Dedifferentiated amniotic fluid mesenchymal stem cell (primary cell): ENCODE results near the gene OSBPL2.

Experiments
- DNase-seq: peaks from one replicate; pipeline ENCODE4 v3.0.0-alpha.2; 2016; ENCODE audit errors: extremely low spot score

The OSBPL2 gene

DNA sequence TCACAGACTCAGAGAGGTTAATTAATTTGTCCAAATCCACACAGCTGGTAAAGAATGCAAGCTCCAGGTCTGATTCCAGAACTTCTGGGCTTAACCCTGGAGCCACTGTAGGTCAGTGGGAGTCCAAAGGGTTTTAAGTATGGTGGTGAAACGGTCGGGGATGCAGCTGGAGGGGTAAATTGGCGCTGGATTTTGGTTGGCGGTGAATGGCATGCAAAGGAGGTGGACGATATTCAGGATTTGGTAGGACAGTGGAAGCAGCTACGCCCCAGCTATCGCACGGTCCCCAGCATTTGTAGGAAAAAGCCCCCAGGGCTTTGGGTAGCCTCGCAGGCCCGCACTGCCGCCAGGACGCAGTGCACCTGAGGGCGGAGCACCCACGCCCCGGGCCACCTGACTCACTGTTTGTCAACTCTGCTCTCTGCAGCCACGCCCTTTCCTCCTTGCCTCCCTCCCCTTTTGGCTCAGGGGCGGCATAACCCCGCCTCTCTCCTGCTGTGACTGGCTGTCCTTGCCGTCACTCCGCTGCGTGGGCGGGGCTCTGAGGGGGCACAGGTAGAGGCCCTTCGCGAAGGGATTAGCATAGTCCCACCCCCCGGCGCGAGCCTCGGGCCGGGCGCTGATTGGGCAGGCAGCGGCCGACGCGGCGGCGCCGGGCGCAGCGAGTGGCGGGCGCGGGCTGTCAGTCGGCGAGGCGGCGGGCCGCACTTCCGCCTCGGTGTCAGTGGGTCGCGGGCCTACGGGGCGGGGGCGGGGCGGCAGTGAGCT lies at the start of gene OSBPL2:
Gene OSBPL2, plus strand, starts transcription at position 721 of the 768 bp plus-strand sequence. CDS start 17,664 bp downstream, outside the sequence.
- peak; percentile 95 for DNase-seq

DNA sequence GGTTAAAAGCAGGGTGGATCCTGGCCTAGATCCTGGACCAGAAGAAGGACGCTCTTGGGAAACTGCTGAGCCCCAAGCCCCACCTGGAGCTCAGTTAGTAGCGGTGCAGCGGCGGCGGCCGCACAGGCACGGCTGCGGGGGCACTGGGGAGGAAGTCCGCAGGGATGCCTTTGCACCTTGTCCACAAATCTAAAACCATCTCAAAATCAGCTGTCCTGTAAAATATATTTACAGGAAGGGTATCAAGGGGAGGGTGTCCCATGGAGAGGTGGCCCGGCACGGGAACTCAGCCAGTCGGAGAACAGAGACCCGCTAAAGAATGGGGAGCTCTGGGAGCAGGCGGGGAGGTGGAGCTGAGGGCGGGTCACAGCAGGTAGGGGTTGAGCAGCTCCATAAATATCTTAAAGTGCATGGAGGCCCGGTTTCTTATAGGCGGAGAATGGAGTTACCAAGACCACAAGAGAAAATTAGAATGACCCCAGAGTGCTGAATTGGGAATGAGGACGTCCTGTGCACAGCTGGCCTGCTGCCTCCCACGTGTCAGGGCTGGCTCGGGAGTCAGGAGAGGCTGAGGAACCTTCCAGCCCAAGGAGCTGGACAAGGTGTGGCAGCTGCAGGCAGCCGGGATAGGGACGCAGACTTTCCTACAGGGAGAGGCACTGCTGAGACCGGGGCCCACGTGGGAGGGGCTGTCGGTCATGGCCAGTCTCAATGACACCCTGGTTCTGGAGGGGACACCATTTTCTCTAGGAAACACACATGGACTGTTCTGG lies 47.5 kb upstream of the OSBPL2 start:
- no peak for DNase-seq

DNA sequence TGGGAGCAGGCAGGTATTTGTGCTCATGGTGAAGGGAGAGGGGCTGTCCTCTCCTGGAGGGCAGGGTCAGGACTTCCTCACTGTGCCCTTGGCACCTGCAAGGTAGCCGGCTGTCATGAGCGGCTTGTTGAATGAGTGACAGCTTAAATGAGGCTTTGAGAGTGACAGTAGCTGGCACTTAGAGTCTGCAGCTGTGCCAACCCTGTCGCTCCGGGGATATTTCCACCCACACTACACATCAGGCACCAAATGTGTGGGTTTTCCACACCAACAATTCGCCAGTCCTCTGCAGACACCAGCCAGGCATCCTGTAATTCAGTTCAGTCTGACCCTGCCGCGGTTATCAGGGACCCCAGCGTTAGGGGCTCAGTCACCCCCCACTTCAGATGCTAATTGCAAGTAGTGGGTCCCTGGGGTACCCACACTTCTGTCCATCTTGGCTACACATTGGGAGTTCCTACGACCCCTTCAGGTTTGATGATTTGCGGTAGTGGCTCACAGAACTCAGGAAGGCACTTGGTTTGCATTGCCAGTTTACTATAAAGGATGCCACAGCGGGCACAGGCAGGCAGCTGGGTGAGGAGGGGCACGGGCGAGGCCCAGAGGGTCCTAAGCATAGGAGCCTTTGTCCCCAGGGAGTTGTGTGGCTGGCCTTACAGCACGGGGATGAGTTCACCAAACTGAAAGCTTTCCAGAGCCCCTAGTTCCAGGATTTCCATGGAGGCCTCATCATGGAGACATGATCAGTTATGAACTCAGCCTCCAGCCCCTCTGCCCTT lies 46.4 kb upstream of the OSBPL2 start:
- DNase-seq = no peak

DNA sequence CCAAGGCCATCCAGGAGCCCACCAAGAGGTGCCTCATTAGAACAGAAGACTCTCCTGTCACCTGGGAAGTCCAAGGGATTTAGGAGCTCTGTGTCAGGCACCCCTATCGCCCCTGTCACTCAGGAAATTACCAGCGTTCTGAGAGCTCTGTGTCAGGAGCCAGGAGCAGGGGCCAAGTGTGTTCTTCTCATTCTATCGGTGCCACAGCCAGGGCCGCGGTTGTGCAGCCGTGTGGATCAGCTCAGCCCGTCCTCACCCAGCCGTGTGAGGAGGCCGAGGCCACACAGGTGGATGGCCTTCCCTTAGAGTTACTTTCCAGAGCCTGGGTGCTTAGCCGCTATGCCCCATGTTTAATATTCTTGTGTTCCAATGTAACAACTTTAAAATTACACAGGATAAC lies 45.7 kb upstream of the OSBPL2 start:
- DNase-seq = no peak

DNA sequence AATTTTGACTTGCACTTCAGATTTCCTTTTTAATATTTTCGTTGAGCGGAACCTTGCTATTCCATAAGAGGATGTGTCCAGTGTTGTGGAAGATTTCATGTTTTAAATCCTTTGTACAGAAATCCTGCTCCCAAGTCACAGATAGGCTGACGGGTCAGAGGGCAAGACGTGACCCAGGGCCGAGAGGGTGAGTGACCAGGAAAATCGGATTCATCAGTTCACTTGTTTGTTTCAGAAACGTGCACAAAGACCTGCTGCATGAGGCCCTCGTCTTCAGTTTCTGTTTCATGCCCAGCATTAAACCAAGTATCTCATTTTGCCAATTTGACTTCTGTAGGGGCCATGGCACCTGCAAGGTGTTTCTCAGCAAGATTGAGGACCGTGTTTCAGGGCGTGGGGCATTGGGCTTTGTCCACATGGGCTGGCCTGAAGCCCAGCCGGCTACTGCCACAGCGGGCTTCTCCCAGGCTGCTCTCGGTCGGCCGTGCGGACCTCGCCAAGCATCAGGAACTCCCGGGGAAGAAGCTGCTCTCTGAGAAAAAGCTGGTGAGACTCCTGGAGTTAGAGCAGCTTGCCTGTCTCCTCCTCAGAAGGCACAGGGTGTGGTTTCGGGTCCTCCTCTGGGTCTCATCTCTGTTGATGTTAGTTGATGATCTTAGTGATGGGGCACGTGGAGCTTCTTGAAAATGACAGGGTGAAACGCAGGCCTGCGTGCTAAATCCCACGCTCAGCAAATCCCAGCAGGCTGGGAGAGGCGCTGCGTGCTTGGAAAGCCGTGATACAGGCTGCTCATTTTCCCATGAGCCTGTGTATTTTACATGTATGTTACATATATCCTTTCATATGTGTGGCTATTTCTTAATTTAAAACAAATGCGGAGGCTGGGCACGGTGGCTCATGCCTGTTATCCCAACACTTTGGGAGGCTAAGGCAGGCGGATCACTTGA lies 45.0 kb upstream of the OSBPL2 start:
- DNase-seq = no peak

DNA sequence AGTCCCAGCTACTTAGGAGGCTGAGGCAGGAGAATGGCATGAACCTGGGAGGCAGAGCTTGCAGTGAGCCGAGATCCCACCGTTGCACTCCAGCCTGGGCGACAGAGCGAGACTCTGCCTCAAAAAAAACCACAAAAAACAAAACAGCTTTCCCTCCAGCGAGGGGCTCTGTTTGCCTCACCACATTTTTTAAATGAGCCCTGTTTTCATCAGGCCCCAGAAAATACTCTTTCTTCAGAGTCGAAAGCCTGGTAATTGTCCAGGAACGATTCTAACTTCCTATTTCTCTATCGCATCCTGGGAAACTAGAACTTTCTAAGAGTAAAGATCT lies 43.3 kb upstream of the OSBPL2 start:
- no peak for DNase-seq

DNA sequence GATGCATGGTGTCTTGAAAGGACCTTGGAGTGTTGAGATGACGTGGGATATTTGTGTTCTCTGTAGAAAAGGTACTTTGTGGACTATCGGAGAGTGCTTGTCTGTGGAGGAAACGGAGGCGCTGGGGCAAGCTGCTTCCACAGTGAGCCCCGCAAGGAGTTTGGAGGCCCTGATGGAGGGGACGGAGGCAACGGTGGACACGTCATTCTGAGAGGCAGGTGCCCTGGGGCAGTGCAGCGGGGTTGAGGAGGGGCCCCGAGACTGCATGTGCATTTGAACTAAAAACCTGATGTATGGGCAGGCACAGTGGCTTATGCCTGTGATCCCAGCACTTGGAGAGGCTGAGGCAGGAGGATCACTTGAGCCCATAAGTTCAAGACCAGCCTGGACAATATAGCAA lies 42.6 kb upstream of the OSBPL2 start:
- DNase-seq = no peak

DNA sequence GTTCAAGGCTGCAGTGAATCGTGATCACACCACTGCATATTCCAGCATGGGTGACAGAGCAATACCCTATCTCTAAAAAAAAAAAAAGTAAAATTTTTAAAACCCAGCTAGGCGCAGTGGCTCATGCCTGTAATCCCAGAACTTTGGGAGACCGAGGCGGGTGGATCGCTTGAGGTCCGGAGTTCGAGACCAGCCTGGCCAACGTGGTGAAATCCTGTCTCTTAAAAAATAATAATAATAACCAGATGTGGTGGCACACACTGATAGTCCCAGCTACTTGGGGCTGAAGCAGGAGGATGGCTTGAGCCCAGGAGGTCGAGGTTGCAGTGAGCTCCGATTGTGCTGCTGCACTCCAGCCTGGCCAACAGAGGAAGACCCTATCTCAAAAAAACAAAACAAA lies 42.0 kb upstream of the OSBPL2 start:
- no peak for DNase-seq

DNA sequence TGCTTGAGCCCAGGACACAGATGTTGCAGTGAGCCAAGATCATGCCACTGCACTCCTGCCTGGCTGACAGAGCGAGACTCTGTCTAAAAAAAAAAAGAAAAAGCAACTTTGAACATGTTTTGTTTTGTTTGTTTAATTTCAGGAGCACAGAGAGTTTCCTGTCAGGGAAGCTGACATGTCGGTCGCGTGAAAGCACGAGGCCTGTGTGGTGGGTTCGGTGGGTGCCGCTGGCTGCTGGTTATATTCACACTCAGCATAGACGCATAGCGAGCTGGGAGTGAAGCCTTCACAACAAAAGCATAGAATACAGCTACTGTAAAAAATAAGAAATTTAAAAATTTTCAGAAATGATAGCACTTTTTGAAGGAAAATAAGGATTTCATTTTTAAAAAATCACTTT lies 41.0 kb upstream of the OSBPL2 start:
- no peak for DNase-seq

DNA sequence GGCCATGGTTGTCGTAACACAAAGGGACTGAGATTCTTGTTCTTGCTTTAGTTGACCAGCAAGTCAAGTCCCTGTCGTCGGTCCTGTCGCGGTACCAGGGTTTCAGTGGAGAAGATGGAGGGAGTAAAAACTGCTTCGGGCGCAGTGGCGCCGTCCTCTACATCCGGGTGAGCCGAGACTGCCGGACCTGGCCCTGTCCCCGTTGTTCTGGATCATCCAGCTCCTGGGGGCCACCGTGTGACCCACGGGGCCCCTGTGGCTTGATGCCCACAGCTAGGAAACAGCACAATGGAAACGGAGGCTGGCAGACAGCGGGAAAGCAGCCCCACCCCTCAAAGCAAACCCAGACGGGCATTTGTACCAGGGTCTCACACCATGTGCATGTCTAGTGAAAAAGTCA lies 40.5 kb upstream of the OSBPL2 start:
- no peak for DNase-seq

DNA sequence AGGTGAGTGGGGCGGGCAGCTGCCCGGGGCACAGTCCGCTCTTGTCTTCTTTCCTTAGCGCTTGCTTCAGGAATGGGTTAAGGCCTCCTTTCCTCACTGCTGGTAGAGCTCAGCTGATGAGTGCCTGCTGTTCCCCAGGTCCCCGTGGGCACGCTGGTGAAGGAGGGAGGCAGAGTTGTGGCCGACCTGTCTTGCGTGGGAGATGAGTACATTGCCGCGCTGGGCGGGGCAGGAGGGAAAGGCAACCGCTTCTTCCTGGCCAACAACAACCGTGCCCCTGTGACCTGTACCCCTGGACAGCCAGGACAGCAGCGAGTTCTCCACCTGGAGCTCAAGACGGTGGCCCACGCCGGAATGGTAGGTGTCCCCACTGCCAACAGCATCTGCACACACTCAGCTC lies 39.8 kb upstream of the OSBPL2 start:
- no peak for DNase-seq

DNA sequence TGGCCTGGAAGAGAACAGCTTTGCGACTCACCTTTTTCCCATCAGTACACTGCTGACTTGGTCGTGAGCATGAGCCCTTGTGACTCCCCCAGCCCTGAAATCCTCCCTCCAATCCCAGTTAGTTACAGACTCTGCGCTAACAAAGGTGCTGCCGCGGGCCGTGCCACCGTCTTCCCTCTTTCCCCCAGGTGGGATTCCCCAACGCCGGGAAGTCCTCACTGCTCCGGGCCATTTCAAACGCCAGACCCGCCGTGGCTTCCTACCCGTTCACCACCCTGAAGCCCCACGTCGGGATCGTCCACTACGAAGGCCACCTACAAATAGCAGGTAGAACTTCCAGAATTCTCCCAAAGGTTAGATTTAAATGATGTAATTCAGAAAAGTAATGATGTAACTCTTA lies 39.4 kb upstream of the OSBPL2 start:
- no peak for DNase-seq

DNA sequence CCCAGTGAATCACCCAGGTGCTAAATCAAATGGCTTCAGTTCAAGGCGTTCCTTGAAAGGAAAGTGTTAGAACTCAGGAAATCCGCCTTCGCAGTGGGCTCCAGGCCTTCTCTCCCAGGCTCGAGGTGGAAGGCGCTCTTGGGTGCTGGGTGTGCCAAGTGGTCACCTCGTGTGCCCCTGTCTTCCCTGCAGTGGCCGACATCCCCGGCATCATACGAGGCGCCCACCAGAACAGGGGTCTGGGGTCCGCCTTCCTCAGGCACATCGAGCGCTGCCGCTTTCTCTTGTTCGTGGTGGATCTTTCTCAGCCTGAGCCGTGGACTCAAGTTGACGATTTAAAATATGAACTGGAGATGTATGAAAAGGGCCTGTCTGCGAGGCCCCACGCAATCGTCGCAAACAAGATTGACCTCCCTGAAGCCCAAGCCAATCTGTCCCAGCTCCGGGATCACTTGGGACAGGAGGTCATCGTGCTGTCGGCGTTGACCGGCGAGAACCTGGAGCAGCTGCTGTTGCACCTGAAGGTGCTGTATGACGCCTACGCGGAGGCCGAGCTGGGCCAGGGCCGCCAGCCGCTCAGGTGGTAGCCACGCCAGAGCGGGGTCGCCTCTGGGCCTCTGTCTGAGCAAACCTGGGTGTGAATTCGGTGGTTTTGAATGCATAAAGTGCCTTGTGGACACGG lies 37.7 kb upstream of the OSBPL2 start:
- DNase-seq = no peak

DNA sequence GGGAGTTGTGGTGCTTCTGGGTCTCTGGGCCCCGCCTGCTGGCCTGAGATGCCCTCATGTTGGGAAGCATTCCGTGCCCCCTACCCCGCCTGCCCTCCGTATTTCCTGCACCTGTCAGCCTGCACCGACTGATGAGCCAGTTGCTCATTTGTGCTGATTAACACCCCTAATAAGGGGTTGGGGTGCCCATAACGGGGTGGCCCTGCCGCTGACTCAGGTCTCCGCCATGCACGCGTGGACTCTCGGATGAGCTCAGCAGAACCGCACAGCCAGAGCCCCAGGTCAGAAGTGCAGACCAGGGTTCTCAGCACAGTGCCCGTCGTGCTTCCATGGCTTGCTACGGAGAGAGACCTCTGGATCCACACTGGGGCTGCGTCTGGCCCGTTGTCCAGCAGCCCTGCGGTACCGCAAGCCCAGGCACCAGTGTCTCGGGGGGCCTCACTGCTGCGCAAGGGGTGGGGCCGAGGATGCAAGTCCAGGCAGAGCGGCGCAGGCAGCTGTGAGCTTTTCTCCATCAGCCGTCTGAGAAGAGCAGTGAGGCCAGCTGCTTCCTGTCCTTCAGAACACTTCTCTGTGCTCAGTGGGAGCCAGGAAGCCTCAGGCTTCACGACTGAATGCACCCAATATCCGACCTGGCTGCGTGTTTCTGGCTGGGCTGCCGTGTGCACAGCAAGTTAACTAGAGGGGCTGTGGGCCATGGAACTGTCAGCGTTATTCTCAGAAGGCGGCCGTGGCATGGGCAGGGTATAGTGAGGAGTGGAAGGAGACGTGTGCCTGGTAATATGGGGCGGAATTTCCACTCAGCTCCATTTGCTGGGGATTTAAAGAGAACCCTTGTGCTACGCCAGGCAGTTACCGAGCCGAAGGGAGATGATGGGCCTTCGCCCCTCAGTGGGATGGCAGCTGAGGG lies 36.9 kb upstream of the OSBPL2 start:
- no peak for DNase-seq

DNA sequence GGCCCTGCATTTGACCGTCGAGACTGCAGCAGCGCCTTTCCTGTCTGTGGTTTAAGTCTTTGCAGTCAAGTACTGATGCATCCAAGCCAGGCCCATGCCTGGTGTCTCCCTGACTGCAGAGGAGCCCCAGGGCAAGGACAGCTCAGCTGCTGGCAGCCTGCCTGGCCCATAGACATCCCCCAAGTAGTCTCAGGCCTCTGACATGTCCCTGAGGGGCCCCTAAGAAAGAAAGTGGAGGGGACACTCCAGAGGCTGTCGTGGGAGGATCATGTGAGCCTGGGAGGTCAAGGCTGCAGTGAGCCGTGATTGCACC lies 36.3 kb upstream of the OSBPL2 start:
- no peak for DNase-seq

DNA sequence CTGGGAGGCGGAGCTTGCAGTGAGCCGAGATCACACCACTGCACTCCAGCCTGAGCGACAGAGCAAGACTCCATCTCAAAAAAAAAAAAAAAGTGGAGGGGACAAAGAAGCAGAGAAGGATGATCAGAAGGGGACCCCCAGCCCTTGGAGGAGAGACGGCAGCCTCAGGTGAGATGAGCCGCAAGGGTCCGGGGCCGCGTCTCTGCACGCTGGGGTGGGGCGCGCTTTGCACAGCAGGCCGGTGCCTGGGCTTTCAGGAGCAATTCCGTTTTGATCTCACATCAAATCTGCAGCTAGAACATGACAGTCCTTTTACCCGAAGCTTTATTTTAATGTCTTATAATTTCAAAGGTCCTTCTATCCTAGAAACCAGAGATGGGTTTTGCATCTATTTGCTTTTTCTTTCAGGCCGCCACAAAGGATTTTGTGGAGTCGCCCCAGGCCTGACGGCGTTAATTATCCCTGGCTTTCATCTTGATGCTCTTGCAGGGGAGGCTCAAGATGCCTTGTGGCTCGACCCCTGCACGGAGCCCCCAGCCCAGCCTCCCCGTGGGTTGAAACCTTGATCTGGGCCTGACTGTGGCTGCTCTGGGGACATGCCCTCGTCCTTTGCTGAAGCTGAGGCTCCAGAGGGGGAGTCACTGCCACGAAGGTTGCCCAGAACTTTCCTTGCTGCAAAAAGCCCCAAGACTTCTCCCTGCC lies 35.5 kb upstream of the OSBPL2 start:
- DNase-seq = no peak

DNA sequence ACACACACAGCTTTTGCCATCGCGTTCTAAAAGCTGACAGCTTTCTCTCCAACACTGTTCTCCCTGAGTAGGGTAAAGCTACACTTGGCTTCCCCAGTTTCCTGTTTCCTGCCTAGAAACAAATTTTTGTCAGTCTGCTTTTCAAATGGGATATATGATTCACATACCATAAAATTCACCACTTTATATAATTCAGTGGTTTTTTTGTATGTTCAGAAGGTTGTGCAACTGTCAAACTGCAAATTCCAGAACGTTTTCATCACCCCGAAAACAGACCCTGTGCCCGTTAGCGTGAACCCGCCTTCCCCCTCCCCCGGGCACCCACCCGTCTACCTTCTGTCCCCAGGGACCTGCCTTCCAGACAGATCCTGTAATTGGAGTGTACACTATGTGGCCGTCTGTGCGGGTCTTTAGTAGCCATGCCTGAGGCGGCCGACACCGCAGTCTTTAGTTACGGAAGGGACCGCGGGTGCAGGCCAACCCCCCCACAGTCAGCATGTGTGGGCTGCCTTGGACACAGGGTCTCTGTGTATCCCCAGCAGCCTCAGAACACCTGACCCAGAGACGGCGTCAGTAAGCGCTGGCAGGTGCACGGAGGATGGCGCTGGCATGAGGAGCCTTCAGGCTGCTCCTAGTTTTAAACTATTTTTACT lies 34.8 kb upstream of the OSBPL2 start:
- DNase-seq = no peak

DNA sequence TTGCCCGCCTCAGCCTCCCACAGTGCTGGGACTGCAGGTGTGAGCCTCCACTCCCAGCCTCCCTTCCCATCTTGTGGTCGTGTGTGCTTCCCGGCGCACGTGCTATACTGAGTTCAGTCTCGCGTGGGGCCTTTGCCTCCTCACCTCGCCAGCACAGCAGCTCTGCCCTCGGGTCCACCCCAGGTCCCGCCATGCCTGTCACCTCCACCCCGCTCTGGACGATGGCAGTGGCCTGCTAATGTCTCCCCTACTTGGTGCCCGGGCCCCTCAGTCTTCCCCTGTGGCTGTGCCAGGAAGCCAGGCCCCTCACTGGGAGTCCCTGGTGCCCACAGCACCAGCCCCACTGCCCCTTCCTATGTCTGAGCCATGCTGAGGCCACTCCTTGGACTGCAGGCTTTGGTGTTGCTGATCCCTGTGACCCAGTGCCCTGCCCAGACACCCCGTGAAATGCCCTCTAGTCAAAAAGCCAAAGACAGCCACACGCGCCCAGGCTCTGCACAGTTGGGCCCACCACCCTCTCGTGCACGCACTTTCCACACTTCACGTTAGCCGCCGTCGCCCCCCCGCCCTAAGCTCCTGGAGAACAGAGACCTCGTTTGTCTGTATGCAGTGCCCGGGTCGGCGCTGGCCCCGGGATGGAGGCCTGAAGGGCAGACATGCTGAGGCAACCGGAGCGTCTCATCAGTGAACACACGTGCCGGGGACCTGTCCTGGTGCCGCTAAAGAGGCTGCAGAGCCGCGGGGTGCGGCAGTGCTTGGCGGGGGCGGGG lies 32.5 kb upstream of the OSBPL2 start:
- DNase-seq = no peak
